ENCODE results near the gene HOXB6.

HOXB6 gene

DNA sequence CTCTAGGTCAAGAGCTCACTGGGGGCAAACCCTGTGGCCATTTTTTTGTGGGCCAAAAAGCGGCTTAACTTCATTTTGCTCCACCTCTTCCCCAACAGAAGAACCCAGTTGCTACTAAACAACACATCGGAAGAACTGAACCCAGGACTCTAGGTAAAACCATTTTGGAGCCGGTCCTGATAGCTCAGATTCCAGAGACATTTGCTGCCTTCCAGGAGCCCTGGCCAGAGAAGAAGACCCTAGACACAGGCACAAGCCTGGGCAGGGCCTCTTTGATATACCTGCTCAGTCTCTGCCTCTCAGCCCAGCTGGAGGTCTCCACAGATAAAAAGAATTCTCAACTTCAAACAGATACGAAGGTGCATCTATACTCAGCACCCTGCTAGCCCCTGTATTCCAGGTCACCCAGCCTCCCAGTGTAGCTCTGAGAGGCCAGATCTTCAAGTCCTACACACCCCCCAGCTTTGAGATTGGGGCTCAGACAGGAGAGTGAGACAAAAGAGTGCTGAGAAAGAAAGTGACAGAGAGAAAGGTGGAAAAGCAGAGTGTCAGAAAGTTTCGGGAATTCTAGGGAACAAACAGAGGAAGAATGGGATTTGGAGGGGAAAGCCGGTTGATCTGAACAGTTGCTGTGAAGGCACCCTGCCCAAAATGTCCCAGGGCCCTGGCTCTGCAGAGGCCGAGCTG lies 27.9 kb upstream of the HOXB6 start:
- Histone ChIP-seq H3K36me3 (ENCODE audit: insufficient read depth, low read length) (no peaks in the 10 kb centered on the region), H3K27me3 (ENCODE audit: insufficient read depth, low read length) (peaks cover 100% of the 10 kb centered on the region), H3K9me3 (ENCODE audit: insufficient read depth, low read depth, low read length) (no peaks in the 10 kb centered on the region), H3K9ac (ENCODE audit: low read depth, low read length) (no peak overlapping the region), H3K4me1 (ENCODE audit: insufficient read depth, low read length) (0 out of 2 replicates have a peak, but pooled peaks cover 3% of the 10 kb centered on the region), H3K27ac (ENCODE audit: low read depth, low read length) (no peak overlapping the region), H3K4me3 (ENCODE audit: low read length) (no peak overlapping the region)
- 13% methylated on average over 7 of the region's 7 CpGs for WGBS

- WGBS, result 10% methylated on average over 7 of the region's 7 CpGs
- Histone ChIP-seq H3K27ac (ENCODE audit: low read depth, low read length) (no peak overlapping the region), H3K4me3 (ENCODE audit: low read length) (no peak overlapping the region), H3K36me3 (ENCODE audit: insufficient read depth, low read length) (no peaks in the 10 kb centered on the region), H3K9me3 (ENCODE audit: insufficient read depth, low read depth, low read length) (no peaks in the 10 kb centered on the region), H3K4me1 (ENCODE audit: insufficient read depth, low read length) (peaks cover 4% of the 10 kb centered on the region; the same call in 1 of the 2 replicates), H3K9ac (ENCODE audit: low read depth, low read length) (no peak overlapping the region), H3K27me3 (ENCODE audit: insufficient read depth, low read length) (peaks cover 100% of the 10 kb centered on the region)
These were observed 27.1 kb upstream of the HOXB6 start for GRCh38 chr17:48631693-48632578.

GRCh38 chr17:48630925-48631692 lies 26.3 kb upstream of the HOXB6 start:
- Histone ChIP-seq H3K27ac (ENCODE audit: low read depth, low read length) (no peak overlapping the region), H3K36me3 (ENCODE audit: insufficient read depth, low read length) (no peaks in the 10 kb centered on the region), H3K27me3 (ENCODE audit: insufficient read depth, low read length) (peaks cover 100% of the 10 kb centered on the region), H3K9ac (ENCODE audit: low read depth, low read length) (no peak overlapping the region), H3K9me3 (ENCODE audit: insufficient read depth, low read depth, low read length) (no peaks in the 10 kb centered on the region), H3K4me3 (ENCODE audit: low read length) (no peak overlapping the region), H3K4me1 (ENCODE audit: insufficient read depth, low read length) (peaks cover 7% of the 10 kb centered on the region; the same call in 1 of the 2 replicates)
- WGBS, result 26% methylated on average over 14 of the region's 15 CpGs

- Histone ChIP-seq H3K9ac (ENCODE audit: low read depth, low read length) (no peak overlapping the region), H3K27me3 (ENCODE audit: insufficient read depth, low read length) (peaks cover 100% of the 10 kb centered on the region), H3K4me1 (ENCODE audit: insufficient read depth, low read length) (peaks cover 11% of the 10 kb centered on the region; the same call in 1 of the 2 replicates), H3K4me3 (ENCODE audit: low read length) (no peak overlapping the region), H3K9me3 (ENCODE audit: insufficient read depth, low read depth, low read length) (no peaks in the 10 kb centered on the region), H3K27ac (ENCODE audit: low read depth, low read length) (no peak overlapping the region), H3K36me3 (ENCODE audit: insufficient read depth, low read length) (no peaks in the 10 kb centered on the region)
- WGBS, result 36% methylated on average over 13 of the region's 15 CpGs
These were observed 25.5 kb upstream of the HOXB6 start for GRCh38 chr17:48630009-48630924.

- peaks cover 11% of the 10 kb centered on the region; the same call in 1 of the 2 replicates for H3K4me1 ChIP-seq (ENCODE audit: insufficient read depth, low read length)
- 14% methylated on average over 5 of the region's 5 CpGs for WGBS
- no peak overlapping the region for H3K9ac ChIP-seq (ENCODE audit: low read depth, low read length)
- H3K36me3 ChIP-seq (ENCODE audit: insufficient read depth, low read length), result no peaks in the 10 kb centered on the region
- H3K27me3 ChIP-seq (ENCODE audit: insufficient read depth, low read length), result peaks cover 100% of the 10 kb centered on the region
- no peaks in the 10 kb centered on the region for H3K9me3 ChIP-seq (ENCODE audit: insufficient read depth, low read depth, low read length)
- H3K27ac ChIP-seq (ENCODE audit: low read depth, low read length), result no peak overlapping the region
- no peak overlapping the region for H3K4me3 ChIP-seq (ENCODE audit: low read length)
These were observed 24.6 kb upstream of the HOXB6 start for GRCh38 chr17:48629411-48629759.

- Histone ChIP-seq H3K9me3 (ENCODE audit: insufficient read depth, low read depth, low read length) (no peaks in the 10 kb centered on the region), H3K36me3 (ENCODE audit: insufficient read depth, low read length) (no peaks in the 10 kb centered on the region), H3K4me1 (ENCODE audit: insufficient read depth, low read length) (peaks cover 11% of the 10 kb centered on the region; the same call in 1 of the 2 replicates), H3K27me3 (ENCODE audit: insufficient read depth, low read length) (peaks cover 100% of the 10 kb centered on the region), H3K9ac (ENCODE audit: low read depth, low read length) (no peak overlapping the region), H3K27ac (ENCODE audit: low read depth, low read length) (no peak overlapping the region), H3K4me3 (ENCODE audit: low read length) (no peak overlapping the region)
- 20% methylated on average over 5 of the region's 5 CpGs for WGBS
These were observed 24.0 kb upstream of the HOXB6 start for GRCh38 chr17:48628649-48629410.

DNA sequence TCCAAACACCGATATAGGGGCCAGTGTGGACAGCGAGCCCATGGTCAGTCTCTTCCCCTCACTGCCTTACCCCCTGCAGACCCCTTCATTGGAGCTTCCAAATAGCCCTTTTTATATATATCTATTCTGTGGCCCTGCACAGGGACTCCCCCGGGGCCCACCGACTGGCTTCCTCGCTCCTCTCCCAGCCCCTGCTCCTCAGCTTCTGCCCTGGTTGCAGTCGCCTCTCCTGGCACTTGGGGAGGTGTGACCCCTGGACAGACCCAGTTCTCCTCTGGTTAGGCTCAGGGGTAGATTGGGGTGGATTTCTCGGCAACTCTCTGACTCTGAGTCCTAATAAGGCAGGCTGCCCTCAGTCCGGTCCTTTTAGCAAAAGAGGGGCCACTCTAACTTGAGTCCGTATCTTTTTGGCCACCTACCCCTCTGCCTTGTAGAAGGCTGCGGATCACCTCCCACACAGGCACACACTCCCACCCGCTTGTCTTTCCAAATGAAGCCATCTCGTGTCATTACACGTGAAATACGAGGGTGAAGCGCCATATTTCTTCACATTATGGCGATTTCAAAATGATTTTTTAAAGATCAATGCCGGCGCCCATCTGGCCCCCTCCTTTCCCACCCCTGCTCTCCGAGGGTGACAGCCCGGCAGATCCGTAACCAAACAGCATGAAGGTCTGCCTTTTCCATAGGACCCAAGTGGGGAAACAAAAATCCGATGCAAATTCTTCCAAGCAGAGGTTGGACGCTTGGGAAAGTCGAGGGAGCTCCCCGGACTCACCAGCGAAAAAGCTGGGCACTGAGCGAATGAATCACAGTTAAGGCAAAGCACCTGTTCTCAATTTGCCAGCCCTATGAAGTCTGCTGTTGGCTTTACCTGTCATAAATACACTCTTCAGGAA lies 23.1 kb upstream of the HOXB6 start:
- no peak overlapping the region for H3K9ac ChIP-seq (ENCODE audit: low read depth, low read length)
- WGBS, result 12% methylated on average over 27 of the region's 27 CpGs

GRCh38 chr17:48627118-48627597 lies 22.4 kb upstream of the HOXB6 start:
- Histone ChIP-seq H3K4me3 (ENCODE audit: low read length) (no peak overlapping the region), H3K9me3 (ENCODE audit: insufficient read depth, low read depth, low read length) (no peaks in the 10 kb centered on the region), H3K27me3 (ENCODE audit: insufficient read depth, low read length) (peaks cover 100% of the 10 kb centered on the region), H3K36me3 (ENCODE audit: insufficient read depth, low read length) (no peaks in the 10 kb centered on the region), H3K9ac (ENCODE audit: low read depth, low read length) (no peak overlapping the region), H3K4me1 (ENCODE audit: insufficient read depth, low read length) (peaks cover 8% of the 10 kb centered on the region; the same call in 1 of the 2 replicates), H3K27ac (ENCODE audit: low read depth, low read length) (no peak overlapping the region)
- WGBS, result 4% methylated on average over 4 of the region's 5 CpGs

More for the DNA sequence above, 23.1 kb upstream of the HOXB6 start:
- Histone ChIP-seq H3K9me3 (ENCODE audit: insufficient read depth, low read depth, low read length) (no peaks in the 10 kb centered on the region), H3K27ac (ENCODE audit: low read depth, low read length) (no peak overlapping the region), H3K27me3 (ENCODE audit: insufficient read depth, low read length) (peaks cover 100% of the 10 kb centered on the region), H3K4me3 (ENCODE audit: low read length) (no peak overlapping the region), H3K4me1 (ENCODE audit: insufficient read depth, low read length) (peaks cover 11% of the 10 kb centered on the region; the same call in 1 of the 2 replicates), H3K36me3 (ENCODE audit: insufficient read depth, low read length) (no peaks in the 10 kb centered on the region)
